NCI-H526 (cell line): ENCODE measurements around the gene KCNMA1.
"Not testable (repeated sequence)": the region's sequence is repeated elsewhere in the genome, so short reads cannot be mapped to it uniquely, and the experiment has no call there.

Experiments
- DNase-seq, 2 experiments: peaks; one replicate each; lab custom pipeline; 2025; lab: John Stamatoyannopoulos, UW

Gene KCNMA1

GRCh38 chr10:77661674-77662073, 24.1 kb upstream of the KCNMA1 start:
- peak; percentile 2 to 28 for DNase-seq

- DNase-seq: peak in 1 of 2 experiments; percentile 4
Measured at GRCh38 chr10:77661100-77661499, 23.5 kb upstream of the KCNMA1 start.

- not testable (repeated sequence) for DNase-seq
Measured at GRCh38 chr10:77659046-77659670, 21.6 kb upstream of the KCNMA1 start.

- DNase-seq: no peak
Measured at GRCh38 chr10:77653210-77653609, 15.6 kb upstream of the KCNMA1 start.

GRCh38 chr10:77649333-77650331, 12.0 kb upstream of the KCNMA1 start:
- no peak for DNase-seq

GRCh38 chr10:77648472-77648871, 10.9 kb upstream of the KCNMA1 start:
- no peak for DNase-seq

- no peak for DNase-seq
Measured at GRCh38 chr10:77647543-77648293, 10.1 kb upstream of the KCNMA1 start.

GRCh38 chr10:77644557-77645243, 7.1 kb upstream of the KCNMA1 start:
- DNase-seq: no peak

- peak; percentile 21 to 63 for DNase-seq
Measured at GRCh38 chr10:77643795-77644468, 6.3 kb upstream of the KCNMA1 start.

GRCh38 chr10:77641788-77642397, 4.3 kb upstream of the KCNMA1 start:
- DNase-seq: peak; percentile 75 to 85

- no peak for DNase-seq
Measured at GRCh38 chr10:77641344-77641743, 3.7 kb upstream of the KCNMA1 start.

GRCh38 chr10:77640167-77640566, 2.6 kb upstream of the KCNMA1 start:
- DNase-seq: no peak

- no peak for DNase-seq
Measured at GRCh38 chr10:77639756-77640155, 2.1 kb upstream of the KCNMA1 start.

- DNase-seq: peak in 1 of 2 experiments; percentile 73
Measured at GRCh38 chr10:77638321-77639101, 903 bp upstream of the KCNMA1 start.

GRCh38 chr10:77636967-77637531, 559 bp downstream of the KCNMA1 start:
- DNase-seq: peak; percentile 28 to 70

- peak in 1 of 2 experiments; percentile 67 for DNase-seq
Measured at GRCh38 chr10:77636282-77636966, 1.2 kb downstream of the KCNMA1 start.

GRCh38 chr10:77635402-77636227, 2.0 kb downstream of the KCNMA1 start:
- peak; percentile 5 to 41 for DNase-seq

GRCh38 chr10:77634939-77635338, 2.7 kb downstream of the KCNMA1 start:
- DNase-seq: no peak
